HG03565 (cell line): Measurements from ENCODE around the gene WDR5B.
"Not testable (repeated sequence)": the region's sequence is repeated elsewhere in the genome, so short reads cannot be mapped to it uniquely, and the experiment has no call there.

Experiments
- ATAC-seq: cut with Tn5 transposase; IDR thresholded peaks from one replicate; pipeline ENCODE4 v1.9.1; 2021; ENCODE audit warnings: mild to moderate bottlenecking, moderate library complexity; ENCODE audit not compliant: unreplicated experiment

WDR5B gene

DNA sequence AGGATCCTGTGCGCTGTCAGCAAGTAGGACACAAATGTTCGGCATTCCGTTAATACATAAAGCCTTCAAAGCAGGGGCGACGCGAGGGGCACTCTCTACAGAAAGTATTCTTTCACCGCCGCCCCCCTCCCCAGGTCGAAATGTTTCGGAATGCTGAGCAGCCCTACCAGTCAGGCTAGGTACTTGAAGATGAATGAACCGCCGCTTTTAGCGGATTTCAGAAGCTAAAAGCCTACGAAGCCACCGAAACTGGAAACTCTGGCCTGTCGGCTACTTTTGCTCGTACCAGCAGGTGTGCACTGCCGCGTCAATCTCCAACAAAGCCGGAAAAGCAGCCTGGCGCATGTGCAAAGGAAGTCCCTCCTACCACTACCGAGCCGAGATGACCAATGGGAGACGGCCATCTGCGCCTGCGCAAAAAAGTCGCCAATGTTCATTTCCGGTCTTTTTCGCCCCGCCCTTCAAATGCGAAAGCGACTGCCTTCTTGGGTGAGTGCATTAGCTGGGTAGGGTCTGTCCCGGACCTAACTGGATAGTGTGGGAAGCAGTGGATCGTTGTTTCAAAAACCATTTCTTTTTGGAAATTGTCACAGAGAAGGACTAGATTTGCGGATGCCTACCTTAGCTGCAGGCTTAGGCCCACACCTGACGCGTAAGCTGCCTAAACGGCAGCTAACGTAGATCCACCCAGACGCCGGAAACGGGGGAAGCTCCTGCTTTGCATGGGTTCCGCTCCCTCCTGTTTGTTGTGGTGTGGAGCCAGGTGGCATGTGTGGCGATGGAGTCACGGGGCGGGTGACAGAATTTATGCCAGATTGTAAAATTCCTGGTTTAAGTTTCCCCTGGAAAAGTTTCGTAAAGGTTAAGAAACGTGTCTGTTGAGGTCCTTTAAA, at the start of gene WDR5B:
TSS of gene WDR5B (minus strand) at position 301 of the 893 bp plus-strand sequence. CDS start 534 bp downstream, outside the sequence.
- peak; percentile 76 for ATAC-seq

DNA sequence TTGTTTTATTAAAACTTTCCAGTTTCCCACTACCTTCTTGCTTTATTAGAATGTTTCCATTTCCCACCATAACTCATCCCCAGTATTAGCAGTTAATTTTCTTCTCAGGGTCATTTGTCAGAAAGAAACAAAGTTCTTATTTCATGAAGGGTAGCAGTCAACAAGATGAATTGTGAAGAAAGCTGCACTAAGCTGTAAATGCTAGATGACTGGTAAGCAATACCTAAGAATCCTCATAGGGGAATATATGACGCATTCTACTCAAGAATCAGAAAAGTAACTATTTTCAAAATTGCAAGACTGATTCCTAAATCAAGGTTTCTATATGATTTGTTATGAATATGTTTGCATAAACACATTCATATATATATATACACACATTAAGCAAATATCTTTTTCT, 48.8 kb upstream of the WDR5B start:
- ATAC-seq: no peak

DNA sequence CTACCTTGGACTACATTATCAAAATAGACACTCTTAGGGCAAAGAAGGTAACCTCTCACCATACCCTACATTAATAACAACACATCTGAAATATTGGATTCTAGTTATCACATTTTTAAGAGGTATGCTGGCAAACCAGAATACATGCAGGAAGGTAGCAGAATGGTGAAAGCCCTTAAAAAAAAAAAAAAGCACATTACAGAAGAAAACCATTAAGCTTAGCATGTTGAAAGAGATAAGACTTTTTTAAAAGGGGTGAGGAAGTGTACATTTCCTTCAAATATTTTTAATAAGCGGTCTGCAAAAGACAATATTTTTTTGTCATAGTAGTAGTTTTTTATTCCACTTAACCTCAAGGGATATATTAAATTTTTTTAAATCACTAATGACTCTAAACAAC, 46.5 kb upstream of the WDR5B start:
- no peak for ATAC-seq

DNA sequence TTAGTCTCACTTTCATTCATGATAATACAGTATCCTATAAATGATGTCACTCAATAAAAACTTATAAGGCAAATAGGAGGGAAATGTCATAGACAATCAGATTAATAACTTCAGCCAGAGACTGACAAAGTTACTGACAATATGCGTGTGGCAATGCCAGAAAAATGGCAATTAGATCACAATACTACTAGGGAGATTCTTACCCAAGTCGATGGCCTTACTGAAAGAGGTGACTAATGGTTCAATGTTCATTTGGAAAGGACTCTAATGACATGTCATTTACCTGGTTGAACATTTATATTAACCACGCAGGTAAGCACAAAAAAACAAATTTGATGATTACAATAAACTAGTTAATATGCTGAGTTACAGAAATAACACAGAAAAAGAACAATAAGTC, 45.9 kb upstream of the WDR5B start:
- no peak for ATAC-seq

DNA sequence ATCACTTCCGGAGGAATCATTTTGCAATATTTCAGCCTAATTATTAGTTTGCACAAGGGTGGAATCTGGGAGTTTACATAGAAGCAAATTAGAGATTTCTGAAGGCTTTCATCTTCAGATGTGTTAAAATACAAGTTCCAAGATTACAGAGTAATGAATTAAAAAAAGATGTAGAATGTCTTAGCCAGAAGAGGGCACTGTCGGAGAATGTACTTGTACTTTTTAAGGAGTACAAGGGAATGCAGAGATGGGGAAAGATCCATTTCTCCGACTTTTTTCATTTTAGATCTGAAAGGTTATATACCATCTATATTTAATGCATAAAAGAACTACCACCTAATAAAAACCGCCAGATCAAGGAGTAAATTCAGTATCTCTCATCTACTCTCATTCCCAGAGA, 43.1 kb upstream of the WDR5B start:
- no peak for ATAC-seq

DNA sequence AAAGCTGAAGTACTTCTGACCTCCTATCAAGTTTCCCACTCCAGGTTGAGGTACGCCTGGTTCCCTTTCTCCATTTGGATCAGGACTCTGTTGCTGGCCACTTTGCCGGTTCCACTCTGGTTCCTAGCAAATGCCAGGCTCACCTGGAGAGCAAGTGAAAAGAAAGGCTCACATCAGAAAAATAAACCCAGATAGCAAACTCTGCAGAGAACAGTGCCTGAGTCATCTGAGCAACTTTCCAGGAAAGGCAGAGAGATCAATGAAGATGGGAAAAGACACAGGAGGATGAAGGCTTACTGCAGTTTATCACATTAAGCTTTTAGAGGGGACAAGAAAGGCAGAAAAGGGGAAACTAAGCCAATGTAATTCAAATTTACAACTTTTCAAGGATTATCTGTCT, 41.8 kb upstream of the WDR5B start:
- ATAC-seq: no peak

DNA sequence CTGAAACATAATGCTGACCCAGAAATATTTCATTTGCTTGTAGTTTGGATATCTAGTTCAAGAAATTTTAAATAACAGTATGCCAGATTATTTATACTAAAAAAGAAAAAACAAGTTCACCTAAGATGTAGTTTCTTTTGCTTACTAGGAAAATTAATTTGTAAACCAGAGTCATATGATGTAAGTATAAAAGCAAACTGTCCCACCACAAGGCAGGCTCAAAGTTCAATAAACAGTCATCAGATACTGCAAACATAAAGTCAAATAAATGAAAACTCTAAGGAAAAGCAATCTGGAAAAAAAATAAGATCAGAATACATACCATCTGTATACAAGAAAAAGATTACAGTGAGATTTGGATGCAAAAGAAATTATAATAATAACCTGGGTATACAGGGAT, 40.2 kb upstream of the WDR5B start:
- no peak for ATAC-seq

DNA sequence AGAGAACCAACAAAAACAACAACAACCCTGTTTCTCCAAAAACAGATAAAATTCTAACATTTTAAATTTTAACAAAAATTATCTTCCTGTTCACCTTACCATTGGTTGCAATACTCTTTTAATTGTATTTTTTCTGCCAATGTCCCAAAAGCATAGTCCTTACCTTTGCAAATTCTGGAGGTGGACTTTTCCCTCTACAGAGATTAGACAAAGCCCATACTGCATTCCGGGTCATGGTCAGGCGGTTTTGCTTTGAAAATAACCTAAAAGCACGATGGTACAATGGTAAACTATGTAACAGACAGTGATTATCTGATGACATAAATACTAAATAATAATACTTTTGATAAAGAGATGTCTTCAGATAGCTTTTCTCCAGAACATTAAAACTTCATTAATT, 35.5 kb upstream of the WDR5B start:
- ATAC-seq: no peak

DNA sequence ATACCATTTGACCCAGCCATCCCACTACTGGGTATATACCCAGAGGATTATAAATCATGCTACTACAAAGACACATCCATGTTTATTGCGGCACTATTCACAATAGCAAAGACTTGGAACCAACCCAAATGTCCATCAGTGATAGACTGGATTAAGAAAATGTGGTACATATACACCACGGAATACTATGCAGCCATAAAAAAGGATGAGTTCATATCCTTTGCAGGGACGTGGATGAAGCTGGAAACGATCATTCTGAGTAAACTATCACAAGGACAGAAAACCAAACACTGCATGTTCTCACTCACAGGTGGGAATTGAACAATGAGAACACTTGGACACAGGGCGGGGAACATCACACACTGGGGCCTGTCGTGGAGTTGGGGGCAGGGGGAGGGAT, 32.4 kb upstream of the WDR5B start:
- ATAC-seq: not testable (repeated sequence)

DNA sequence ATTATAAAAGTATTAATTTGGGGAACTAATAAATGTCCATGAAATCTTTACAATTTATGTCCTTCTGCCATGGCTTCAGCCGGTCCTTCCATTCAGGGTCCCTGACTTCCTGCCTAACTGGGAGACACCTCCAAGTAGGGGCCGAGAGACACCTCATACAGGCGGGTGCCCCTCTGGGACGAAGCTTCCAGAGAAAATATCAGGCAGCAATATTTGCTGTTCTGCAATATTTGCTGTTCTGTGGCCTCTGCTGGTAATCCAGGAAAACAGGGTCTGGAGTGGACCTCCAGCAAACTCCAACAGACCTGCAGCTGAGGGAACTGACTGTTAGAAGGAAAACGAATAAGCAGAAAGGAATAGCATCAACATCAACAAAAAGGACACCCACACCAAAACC, 28.6 kb upstream of the WDR5B start:
- not testable (repeated sequence) for ATAC-seq

DNA sequence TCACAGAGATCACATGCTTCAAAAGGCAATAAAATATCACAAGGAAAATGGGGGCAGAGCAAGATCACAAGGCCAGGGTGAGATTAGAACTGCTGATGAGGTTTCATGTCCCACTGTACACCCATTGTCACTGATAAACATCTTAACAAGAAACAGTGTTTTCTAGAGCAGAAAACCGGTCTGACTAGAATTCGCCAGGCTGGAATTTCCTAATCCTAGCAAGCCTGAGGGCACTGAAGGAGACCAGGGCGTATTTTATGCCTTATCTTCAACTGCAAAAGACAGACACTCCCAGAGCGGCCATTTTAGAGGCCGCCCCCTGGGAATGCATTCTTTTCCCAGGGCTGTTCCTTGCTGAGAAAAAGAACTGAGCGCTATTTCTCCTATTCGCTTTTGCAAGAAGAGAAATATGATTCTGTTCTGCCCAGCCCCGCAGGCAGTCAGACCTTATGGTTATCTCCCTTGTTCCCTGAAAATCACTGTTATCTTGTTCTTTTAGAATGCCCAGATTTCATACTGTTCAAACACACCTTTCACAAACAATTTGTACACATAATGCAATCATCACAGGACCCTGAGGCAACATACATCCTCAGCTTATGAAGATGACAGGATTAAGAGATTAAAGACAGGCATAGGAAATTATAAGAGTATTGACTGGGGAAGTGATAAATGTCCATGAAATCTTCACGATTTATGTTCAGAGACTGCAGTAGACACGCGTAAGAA, 28.1 kb upstream of the WDR5B start:
- ATAC-seq: not testable (repeated sequence)

DNA sequence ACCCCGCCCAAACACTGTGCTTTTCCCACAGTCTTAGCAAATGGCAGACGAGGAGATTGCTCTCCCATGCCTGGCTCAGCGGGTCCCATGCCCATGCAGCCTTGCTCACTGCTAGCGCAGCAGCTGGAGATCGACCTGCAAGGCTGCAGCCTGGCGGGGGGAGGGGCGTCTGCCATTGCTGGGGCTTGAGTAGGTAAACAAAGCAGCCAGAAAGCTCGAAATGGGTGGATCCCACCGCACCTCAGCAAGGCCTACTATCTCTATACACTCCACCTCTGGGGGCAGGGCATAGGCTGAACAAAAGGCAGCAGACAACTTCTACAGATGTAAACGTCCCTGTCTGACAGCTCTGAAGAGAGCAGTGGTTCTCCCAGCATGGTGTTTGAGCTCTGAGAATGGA, 27.2 kb upstream of the WDR5B start:
- no peak for ATAC-seq

DNA sequence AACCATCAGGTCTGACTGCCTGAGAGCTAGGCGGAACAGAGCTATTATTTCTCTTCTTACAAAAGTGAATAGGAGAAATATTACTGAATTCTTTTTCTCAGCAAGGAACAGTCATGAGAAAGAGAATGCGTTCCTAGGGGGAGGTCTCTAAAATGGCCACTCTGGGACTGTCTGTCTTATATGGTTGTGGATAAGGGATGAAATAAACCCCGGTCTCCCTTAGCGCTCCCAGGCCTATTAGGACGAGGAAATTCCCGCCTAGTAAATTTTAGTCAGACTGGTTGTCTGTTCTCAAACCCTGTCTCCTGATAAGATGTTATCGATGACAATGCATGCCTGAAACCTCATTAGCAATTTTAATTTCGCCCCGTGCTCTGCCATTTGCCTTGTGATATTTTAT, 20.1 kb upstream of the WDR5B start:
- ATAC-seq: no peak

DNA sequence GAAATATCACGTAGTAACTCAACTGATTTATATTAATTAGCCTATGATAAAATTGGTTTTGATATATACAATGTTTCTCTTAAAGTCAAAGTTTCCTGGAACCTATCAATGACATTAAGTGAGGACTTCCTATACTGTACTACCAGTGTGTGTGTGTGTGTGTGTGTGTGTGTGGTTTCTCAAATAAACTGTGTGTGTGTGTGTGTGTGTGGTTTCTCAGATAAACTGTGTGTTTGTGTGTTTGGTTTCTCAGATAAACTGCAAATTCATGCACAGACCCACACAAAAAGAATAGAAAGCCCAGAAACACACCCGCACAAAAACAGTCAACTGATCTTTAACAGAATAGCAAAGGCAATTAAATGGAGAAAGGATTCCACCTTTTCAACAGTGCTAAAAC, 14.5 kb upstream of the WDR5B start:
- no peak for ATAC-seq

DNA sequence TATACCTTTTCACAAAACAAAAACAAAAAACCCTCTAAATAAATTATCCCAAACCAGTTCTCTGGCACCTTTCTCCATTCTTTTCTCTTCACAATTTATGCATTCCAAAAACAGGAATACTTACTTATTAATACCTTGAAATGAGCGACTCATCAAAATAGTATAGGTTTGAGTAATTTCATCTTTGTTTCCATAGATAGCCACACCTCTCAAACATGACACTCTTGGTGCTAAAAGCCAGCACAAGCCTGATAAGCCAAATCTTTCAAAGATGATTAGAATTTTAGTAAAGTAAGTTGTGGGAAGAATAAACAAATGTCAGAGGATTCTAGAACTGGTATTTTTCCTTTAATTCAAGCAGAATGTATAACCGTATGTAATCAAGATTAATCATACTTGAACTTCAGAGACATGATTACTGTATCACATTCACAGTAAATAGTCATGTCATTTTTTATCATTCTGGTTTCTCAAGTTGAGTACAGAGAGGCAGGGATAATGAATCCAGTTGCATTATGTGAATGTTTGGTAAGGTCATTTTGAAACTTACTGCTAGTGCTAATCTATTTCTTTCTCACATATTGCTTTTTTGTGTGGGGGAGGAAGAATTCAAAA, 12.1 kb upstream of the WDR5B start:
- no peak for ATAC-seq

DNA sequence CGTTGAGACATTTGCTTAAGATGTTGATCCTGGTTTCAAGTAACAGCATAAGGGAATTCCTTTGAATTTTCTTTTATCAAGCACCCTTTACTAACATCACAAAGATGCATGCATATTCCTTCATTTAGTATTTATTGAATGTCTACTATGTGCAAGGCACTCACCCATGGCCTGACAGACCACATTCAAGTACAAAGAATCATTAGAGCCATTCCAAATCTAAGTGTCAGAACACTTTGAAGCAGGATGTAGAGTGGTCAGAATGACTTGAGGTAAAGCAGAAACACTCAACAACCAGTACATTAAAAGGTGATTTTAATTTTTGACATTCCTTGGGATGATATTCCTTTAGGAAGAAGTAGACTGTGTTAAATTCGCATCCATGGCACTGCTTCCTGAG, 6.0 kb upstream of the WDR5B start:
- ATAC-seq: no peak

DNA sequence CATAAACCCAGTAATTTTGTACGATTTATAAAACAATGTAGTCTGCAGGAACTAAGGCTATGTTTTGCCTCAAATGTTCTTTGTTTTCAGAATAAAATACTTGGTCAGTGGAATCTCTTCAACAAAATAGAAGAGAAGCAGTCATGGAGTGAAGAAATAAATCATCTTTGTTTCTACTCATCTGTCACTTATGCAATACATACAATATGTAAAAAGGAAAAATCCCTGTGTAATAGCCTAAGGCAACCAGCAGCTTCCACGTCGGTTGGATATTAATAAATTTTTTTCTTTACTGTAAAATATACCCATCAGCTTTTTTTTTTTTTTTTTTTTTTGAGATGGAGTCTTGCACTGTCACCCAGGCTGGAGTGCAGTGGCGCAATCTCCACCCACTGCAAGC, 5.2 kb upstream of the WDR5B start:
- ATAC-seq: no peak

DNA sequence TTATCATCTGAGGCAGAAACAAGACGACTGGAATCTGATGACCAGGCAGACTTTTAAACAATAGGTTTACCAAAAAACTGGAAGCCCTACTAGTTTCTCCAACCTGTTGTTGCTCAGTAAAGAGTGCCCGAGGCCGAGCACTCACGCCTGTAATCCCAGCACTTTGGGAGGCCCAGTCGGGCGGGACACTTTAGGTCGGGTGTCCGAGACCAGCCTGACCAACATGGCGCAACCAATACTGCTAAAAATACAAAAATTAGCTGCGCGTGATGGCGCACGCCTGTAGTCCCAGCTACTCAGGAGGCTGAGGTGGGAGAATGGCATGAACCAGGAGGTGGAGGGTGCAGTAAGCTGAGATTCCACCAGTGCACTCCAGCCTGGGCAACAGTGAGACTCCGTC, 1.1 kb upstream of the WDR5B start:
- no peak for ATAC-seq

DNA sequence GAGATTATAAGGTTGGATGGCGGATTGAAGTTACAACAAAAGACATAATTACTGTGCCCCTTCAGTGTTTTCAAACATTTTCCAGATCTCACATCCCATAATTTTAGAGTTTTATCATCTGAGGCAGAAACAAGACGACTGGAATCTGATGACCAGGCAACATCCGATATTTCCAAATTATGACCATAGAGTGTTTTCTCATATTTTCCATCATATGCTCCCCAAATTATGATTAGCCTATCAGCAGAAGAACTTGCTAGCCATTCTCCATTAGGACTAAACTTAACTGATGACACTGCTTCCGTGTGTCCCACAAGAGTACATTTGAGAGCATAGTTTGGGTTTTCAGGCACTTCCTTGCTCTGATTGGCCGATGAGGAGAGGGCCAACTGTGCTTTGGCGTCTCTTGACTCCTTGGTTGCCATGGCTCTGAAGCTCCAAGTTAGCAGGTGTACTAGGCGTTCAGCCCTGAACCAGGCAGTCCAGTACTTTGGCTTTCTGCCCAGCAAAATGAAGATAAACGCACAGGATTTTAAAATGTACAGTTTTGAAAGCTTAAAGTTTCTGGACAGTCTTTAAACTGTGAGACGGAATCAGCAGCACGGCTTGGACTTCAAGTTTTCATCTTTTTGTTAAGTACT, 638 bp downstream of the WDR5B start:
- ATAC-seq: peak; percentile 47

DNA sequence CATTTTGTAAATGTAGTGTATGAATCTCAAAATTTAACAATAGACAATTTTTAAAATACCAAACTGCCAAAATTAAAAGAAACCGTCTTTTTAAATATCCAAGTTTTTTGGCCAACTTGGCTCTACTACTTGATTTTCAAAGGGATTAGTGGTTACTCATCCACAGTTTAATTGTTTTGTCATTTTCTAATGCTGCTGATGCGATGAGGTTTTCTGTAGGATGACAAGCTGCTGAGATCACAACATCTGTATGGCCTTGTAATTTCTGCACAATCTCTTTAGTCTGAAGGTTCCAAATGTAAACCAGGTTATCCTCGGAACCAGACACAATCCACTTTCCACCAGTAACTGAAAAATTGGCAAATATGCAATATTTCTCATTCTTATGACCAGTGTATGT, 1.5 kb downstream of the WDR5B start:
- no peak for ATAC-seq

DNA sequence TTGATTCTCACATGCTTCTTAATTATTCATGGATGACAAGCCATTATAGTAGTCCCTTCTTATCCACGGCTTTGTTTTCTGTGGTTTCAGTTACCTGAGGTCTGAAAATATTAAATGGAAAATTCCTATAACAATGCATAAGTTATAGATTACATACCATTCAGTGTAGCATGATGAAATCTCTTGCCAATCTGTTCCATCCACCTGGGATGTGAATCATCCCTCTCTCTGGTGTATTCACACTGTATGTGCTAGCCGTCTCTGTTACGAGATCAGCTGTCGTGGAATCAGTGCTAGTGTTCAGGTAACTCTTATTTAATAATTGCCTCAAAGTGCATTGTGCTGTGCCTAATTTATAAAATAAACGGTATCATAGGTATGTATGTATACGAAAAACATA, 5.2 kb downstream of the WDR5B start:
- ATAC-seq: no peak
